Measurements from ENCODE around the gene PLCB4.

The PLCB4 gene

GRCh38 chr20:9499126-9499899, 430.4 kb downstream of the PLCB4 start:
- no peak for DNase-seq (ENCODE audit: low read depth)

GRCh38 chr20:9500121-9500520, 431.2 kb downstream of the PLCB4 start:
- no peak for DNase-seq (ENCODE audit: low read depth)

GRCh38 chr20:9501473-9501872, 432.6 kb downstream of the PLCB4 start:
- DNase-seq (ENCODE audit: low read depth) = no peak

GRCh38 chr20:9503526-9504245, 434.8 kb downstream of the PLCB4 start:
- DNase-seq (ENCODE audit: low read depth) = no peak

- no peak for DNase-seq (ENCODE audit: low read depth)
These were observed 437.5 kb downstream of the PLCB4 start for GRCh38 chr20:9506280-9506821.

- no peak for DNase-seq (ENCODE audit: low read depth)
These were observed 438.1 kb downstream of the PLCB4 start for GRCh38 chr20:9506964-9507369.

- no peak for DNase-seq (ENCODE audit: low read depth)
These were observed 438.8 kb downstream of the PLCB4 start for GRCh38 chr20:9507544-9508239.

GRCh38 chr20:9508240-9508661, 439.4 kb downstream of the PLCB4 start:
- DNase-seq (ENCODE audit: low read depth) = no peak

- DNase-seq (ENCODE audit: low read depth) = no peak
These were observed 439.9 kb downstream of the PLCB4 start for GRCh38 chr20:9508696-9509178.

GRCh38 chr20:9509246-9509645, 440.4 kb downstream of the PLCB4 start:
- DNase-seq (ENCODE audit: low read depth) = no peak

- no peak for DNase-seq (ENCODE audit: low read depth)
These were observed 442.0 kb downstream of the PLCB4 start for GRCh38 chr20:9510911-9511310.

- no peak for DNase-seq (ENCODE audit: low read depth)
These were observed 445.2 kb downstream of the PLCB4 start for GRCh38 chr20:9514072-9514460.

- no peak for DNase-seq (ENCODE audit: low read depth)
These were observed 445.8 kb downstream of the PLCB4 start, which contains the start of gene LAMP5 for GRCh38 chr20:9514461-9515213. Gene LAMP5, plus strand, starts transcription at chr20:9514590. Its CDS starts 263 bp downstream, at chr20:9514853.

- no peak for DNase-seq (ENCODE audit: low read depth)
These were observed 446.3 kb downstream of the PLCB4 start for GRCh38 chr20:9515214-9515585.

GRCh38 chr20:9515741-9516233, 446.9 kb downstream of the PLCB4 start:
- no peak for DNase-seq (ENCODE audit: low read depth)

GRCh38 chr20:9516234-9516871, 447.5 kb downstream of the PLCB4 start:
- DNase-seq (ENCODE audit: low read depth) = no peak

- no peak for DNase-seq (ENCODE audit: low read depth)
These were observed 448.6 kb downstream of the PLCB4 start for GRCh38 chr20:9517297-9518162.

GRCh38 chr20:9518576-9519175, 449.8 kb downstream of the PLCB4 start:
- no peak for DNase-seq (ENCODE audit: low read depth)

GRCh38 chr20:9520086-9520485, 451.2 kb downstream of the PLCB4 start:
- DNase-seq (ENCODE audit: low read depth) = no peak

- no peak for DNase-seq (ENCODE audit: low read depth)
These were observed 454.7 kb downstream of the PLCB4 start for GRCh38 chr20:9523636-9524035.
